NCI-H2029 treated with DMSO at 0.1 percent for 48 hours (cell line): ENCODE measurements around the gene IFI44L.

Experiments used
- DNase-seq: peaks from one replicate; lab custom pipeline; 2025; lab: John Stamatoyannopoulos, UW

IFI44L gene

DNA sequence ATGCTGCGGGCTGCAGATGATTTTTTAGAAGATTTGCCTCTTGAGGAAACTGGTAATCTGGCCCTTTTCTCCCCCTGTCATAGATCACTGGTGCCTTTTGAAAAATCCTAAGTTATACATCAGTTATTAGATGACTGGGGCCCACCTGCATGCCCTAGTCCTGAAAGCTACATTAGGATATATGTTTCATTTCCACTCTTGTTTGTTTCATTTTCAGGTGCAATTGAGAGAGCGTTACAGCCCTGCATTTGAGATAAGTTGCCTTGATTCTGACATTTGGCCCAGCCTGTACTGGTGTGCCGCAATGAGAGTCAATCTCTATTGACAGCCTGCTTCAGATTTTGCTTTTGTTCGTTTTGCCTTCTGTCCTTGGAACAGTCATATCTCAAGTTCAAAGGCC, 21.3 kb downstream of the IFI44L start:
- DNase-seq, result no peak

DNA sequence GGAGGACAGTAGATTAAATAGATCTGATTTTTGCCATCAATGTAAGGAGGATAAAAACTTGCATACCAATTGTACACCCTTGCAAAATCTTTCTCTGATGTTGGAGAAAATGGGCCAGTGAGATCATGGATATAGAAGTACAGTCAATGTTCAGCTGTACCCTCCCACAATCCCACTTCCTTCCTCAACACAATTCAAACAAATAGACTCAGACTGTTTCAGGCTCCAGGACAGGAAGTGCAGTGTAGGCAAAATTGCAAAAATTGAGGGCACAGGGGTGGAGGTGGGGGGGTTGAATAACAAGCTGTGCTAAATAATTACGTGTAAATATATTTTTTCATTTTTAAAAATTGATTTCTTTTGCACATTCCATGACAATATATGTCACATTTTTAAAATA, 25.5 kb downstream of the IFI44L start:
- no peak for DNase-seq

DNA sequence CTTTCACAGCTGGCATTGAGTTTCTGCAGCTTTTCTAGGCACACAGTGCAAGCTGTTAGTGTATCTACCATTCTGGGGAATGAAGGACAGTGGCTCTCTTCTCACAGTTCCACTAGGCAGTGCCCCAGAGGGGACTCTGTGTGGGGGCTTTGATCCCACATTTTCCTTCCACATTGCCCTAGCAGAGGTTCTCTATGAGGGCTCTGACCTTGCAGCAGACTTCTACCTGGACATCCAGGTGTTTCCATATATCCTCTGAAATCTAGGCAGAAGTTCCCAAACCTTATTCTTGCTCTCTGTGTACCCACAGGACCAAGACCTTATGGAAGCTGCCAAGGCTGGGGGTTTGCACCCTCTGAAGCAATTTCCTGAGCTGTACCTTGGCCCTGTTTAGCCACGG, 27.0 kb downstream of the IFI44L start:
- DNase-seq, result no peak

- peak; percentile 61 for DNase-seq
Observed at GRCh38 chr1:78649628-78650027, 29.4 kb downstream of the IFI44L start, which contains the start of gene IFI44. IFI44 (plus strand) TSS chr1:78649831; CDS start chr1:78650196, 365 bp downstream.

DNA sequence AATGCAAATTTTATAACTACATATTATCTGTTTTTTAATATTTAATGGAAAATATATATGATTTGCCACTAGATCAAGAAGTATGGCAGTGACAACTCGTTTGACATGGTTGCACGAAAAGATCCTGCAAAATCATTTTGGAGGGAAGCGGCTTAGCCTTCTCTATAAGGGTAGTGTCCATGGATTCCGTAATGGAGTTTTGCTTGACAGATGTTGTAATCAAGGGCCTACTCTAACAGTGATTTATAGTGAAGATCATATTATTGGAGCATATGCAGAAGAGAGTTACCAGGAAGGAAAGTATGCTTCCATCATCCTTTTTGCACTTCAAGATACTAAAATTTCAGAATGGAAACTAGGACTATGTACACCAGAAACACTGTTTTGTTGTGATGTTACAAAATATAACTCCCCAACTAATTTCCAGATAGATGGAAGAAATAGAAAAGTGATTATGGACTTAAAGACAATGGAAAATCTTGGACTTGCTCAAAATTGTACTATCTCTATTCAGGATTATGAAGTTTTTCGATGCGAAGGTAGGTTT, 29.9 kb downstream of the IFI44L start:
- DNase-seq, result no peak

GRCh38 chr1:78651241-78651640, 31.0 kb downstream of the IFI44L start:
- DNase-seq, result peak; percentile 24

DNA sequence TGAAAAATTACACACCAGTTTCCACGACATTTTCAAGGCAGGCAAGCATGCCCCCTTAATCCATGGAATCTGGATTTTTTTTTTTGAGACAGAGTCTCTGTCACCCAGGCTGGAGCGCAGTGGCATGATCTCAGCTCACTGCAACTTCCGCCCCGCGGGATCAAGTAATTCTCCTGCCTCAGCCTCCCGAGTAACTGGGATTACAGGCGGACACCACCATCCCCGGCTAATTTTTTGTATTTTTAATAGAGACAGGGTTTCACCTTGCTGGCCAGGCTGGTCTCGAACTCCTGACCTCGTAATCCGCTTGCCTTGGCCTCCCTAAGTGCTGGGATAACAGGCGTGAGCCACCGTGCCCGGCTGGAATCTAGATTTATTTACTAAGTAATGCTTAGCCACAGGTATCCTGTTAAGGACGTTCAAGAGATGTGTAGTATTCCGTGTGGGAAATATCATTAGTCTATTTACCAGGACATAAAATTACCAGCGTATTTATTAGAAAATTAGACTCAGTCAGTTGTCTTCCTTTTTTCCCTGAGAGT, 31.8 kb downstream of the IFI44L start:
- no peak for DNase-seq

- no peak for DNase-seq
Observed at GRCh38 chr1:78658901-78659300, 38.7 kb downstream of the IFI44L start.

DNA sequence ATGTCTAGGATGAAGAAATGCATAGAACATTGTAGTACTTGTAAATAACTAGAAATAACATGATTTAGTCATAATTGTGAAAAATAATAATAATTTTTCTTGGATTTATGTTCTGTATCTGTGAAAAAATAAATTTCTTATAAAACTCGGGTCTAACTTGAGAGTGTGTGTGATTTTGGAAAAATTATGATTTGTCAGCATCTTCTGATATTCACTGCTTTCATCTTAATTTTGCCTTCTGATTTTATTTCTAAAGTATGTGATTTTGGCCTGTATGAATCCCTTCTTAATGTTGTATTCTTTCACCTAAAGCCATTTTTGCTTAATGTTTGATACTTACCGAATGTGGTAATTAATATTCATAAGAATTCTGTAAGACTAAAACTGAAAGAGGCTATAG, 43.7 kb downstream of the IFI44L start:
- no peak for DNase-seq

GRCh38 chr1:78664763-78665162, 44.5 kb downstream of the IFI44L start:
- DNase-seq, result no peak

DNA sequence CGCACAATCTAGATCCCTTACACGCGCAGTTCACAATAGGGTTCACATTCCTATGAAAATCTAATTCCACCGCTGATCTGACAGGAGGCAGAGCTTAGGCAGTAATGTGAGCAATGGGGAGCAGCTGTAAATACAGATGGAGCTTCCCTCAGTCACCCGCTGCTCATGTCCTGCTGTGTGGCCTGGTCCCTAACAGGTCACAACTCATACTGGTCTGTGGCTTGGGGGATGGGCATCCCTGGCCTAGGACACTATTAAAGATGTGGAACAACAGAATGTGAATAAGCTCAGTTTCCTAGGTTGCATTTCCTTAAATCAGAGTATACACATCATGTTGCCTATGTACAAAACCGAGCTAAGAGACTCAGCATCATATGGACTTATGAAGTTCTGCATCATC, 45.6 kb downstream of the IFI44L start:
- no peak for DNase-seq

GRCh38 chr1:78667939-78668338, 47.7 kb downstream of the IFI44L start:
- no peak for DNase-seq

DNA sequence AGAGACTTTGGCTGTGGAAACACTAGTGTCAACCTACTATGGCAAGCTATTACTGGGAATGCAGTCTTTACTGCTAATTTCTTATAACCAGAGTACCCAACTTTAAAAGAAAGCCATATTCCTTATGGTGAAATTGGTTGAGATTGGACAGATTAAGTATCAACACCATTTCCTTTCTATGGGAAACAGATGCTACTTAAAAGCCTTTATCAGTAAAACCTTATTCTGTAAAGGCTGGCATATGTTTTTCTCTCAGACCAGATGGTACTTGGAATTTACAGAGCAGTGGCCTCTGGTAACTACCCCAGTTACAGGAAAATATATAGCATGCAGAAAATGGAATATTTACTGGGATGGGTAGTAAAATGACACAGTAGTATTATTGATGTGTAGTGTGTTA, 48.2 kb downstream of the IFI44L start:
- DNase-seq, result no peak

DNA sequence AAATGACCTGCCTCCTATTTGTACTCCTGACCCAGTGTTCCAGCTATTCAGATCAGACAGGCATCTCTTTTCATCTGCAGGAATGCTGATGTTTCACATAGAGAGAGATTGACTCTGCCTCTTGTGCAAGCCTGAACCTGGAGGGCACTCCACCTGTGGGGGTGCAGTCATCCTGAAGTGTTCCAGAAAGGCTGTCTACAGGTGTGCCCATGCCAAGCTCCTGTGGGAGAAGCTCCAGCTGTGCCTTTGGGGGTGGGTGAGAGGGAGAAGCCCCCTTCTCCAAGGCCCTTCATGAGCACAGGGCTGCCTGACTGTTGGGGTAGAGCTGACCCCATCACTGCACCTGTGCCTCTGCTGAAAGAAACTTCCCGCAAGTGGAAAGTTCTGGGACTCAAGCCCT, 52.2 kb downstream of the IFI44L start:
- no peak for DNase-seq

GRCh38 chr1:78673120-78673519, 52.9 kb downstream of the IFI44L start:
- DNase-seq, result no peak

GRCh38 chr1:78676347-78676982, 56.2 kb downstream of the IFI44L start:
- peak; percentile 42 for DNase-seq

DNA sequence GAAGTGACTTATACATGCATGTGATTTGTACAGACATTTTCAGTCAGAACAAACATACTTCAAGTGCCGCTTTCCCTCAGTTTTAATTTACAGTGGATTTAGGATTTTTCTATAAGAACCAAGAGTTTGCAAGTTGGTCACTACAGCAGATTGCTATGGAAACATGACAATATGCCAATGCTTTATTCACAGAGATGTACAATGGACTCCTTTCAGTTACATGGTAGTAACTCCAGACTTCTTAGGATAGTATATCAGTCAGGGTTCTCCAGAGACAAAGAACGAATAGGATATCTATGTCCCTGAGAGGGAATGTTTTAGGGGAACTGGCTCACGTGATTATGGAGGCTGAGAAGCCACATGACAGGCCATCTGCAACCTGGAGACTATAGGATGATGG, 56.7 kb downstream of the IFI44L start:
- DNase-seq, result no peak

DNA sequence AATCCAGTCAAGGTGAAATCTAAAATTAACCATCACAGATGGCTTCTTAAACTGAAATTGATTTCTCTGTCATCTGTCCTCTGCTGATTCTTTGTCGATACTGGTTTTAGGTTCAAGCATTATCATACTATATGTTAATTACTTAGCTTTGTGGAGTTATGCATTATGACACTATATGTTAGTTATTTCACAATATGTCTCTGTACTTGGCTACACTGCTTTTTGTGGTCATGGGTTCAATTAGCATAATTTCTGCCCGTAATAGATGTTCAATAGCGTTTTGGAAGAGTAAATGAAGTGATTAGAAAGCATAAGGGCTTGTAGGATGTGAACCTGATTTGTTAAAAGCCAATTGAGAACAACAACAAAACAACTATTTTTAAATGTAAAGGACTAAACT, 57.5 kb downstream of the IFI44L start:
- DNase-seq, result no peak

DNA sequence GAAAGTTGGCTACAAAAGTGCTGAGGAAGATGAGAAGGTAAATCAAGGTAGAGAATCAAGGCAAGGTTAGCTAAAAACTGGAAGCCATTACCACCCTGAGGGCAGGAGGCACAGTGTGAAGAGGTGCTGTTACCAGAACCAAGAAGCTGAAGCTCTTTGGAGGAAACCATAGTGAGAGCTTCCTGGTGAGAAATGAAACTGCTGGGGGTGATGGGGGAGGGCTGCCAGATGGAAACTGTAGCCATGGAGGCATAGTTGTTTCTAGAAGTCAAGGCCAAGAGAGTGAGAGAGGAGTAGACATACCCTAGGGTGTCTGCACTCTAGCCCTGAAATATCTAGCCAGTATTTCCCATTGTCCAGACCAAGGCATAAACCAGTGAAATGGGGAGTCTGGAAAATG, 58.1 kb downstream of the IFI44L start:
- DNase-seq, result no peak

GRCh38 chr1:78681265-78681664, 61.0 kb downstream of the IFI44L start:
- DNase-seq, result no peak

DNA sequence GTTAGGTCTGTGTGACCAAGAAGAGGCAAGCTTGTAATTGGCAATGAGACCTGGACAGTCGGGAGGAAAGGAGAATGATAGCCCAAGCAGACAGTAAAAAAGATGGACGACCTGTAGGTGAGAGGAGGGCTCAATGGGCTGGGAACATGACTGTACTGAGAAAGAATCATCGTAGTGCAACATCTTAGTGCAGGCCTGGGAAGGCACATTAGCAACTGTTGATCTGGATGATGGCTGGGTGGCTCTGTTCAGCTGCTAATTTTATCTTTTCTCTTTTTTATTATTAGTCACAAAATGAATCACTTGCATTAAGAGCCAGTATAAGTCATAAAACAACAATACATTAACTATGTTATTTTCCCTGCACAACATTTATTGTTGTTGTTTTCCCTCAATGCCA, 62.2 kb downstream of the IFI44L start:
- DNase-seq, result no peak

DNA sequence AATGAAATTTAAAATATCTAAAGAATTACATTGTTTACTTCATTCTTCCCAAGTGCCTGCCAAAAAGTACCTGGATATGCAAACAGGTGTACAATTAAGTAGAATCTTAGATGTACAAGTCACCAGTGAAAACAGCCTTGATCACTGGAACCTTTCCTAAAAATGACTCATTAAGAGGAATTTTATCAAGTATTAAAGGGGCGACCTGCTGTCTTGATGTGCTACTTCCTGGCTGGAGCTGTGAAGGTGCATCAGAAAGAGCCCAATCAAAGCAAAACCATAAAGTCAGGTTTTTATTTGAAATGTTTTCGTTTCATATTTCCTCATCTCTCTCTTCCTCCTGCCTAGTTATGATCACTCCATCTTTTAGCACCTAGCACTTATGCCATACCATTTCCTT, 62.8 kb downstream of the IFI44L start:
- no peak for DNase-seq

- no peak for DNase-seq
Observed at GRCh38 chr1:78687315-78687714, 67.1 kb downstream of the IFI44L start.

- no peak for DNase-seq
Observed at GRCh38 chr1:78687914-78688313, 67.7 kb downstream of the IFI44L start.
